D341Med (cell line): Measurements from ENCODE around the gene SNRNP40.

ENCODE experiments used
- DNase-seq: peaks from one replicate; pipeline ENCODE4 v3.0.0; 2012; ENCODE audit warnings: low spot score

SNRNP40 gene

GRCh38 chr1:31230378-31230777 is 66.2 kb downstream of the SNRNP40 start:
- no peak for DNase-seq

GRCh38 chr1:31228986-31229385 is 67.6 kb downstream of the SNRNP40 start:
- no peak for DNase-seq

GRCh38 chr1:31227891-31228568 is 68.6 kb downstream of the SNRNP40 start:
- DNase-seq: no peak

- DNase-seq: no peak
Observed at GRCh38 chr1:31224068-31224467, 72.5 kb downstream of the SNRNP40 start.

- no peak for DNase-seq
Observed at GRCh38 chr1:31222176-31222575, 74.4 kb downstream of the SNRNP40 start.

- no peak for DNase-seq
Observed at GRCh38 chr1:31221072-31221471, 75.5 kb downstream of the SNRNP40 start.

- DNase-seq: no peak
Observed at GRCh38 chr1:31219489-31219888, 77.1 kb downstream of the SNRNP40 start.

GRCh38 chr1:31218705-31219104 is 77.9 kb downstream of the SNRNP40 start:
- no peak for DNase-seq

GRCh38 chr1:31216016-31216415 is 80.6 kb downstream of the SNRNP40 start:
- DNase-seq: peak; percentile 73

- DNase-seq: no peak
Observed at GRCh38 chr1:31215065-31215570, 81.5 kb downstream of the SNRNP40 start.

GRCh38 chr1:31214316-31215064 is 82.1 kb downstream of the SNRNP40 start:
- no peak for DNase-seq
